Measurements from ENCODE around the gene PPP1R12B. TPM values are rescaled to one million over a fixed set of nuclear protein-coding genes. Genes with fewer than 3 reads are reported as not detected.
A peak's percentile ranks its signal among the peaks of the same experiment; 100 is the strongest.
"Not testable (repeated sequence)": the region's sequence is repeated elsewhere in the genome, so short reads cannot be mapped to it uniquely, and the experiment has no call there.

PPP1R12B gene
- total RNA-seq, 1 experiment from 2014 or later: 33.3 TPM

- CTCF ChIA-PET: interaction anchor here (0.7 kb wide), 1 partner anchor 244 kb away, joined by 4 read pairs; no protein-coding TSS in a partner anchor
- BruUV-seq (replicated peaks); H4K20me1 ChIP-seq (ENCODE audit: insufficient read depth); H2AFZ ChIP-seq; POLR2A ChIA-PET (ENCODE audit: unreplicated experiment); H3K4me2 ChIP-seq; H3K27me3 ChIP-seq (ENCODE audit: insufficient read depth, low read depth); DNase-seq; H3K4me3 ChIP-seq; H3K9me3 ChIP-seq (ENCODE audit: insufficient read depth, low read depth); H3K79me2 ChIP-seq (ENCODE audit: low read depth); H3K9me2 ChIP-seq (ENCODE audit: insufficient read depth): not testable (repeated sequence)
- Histone ChIP-seq H3K36me3 (ENCODE audit: low read depth) (peaks cover 12% of the 10 kb centered on the region; the same call in 1 of the 2 replicates), H3K4me1 (replicated peaks; ENCODE audit: insufficient read depth) (peaks cover 79% of the 10 kb centered on the region), H3F3A (ENCODE audit: insufficient read depth, low read depth) (peaks cover 44% of the 10 kb centered on the region), H3K27ac (peak overlapping the region; percentile 69; the same call in 1 of the 2 replicates)
- intact Hi-C loops (cut with micrococcal nuclease; ENCODE audit: unreplicated experiment): loop anchor here (5.0 kb wide), 1 partner anchor 46 kb away; no protein-coding TSS in a partner anchor
Observed at GRCh38 chr1:202458651-202459050, 110.2 kb downstream of the PPP1R12B start.

- H4K20me1 ChIP-seq (ENCODE audit: insufficient read depth); BruUV-seq (replicated peaks); H2AFZ ChIP-seq; H3K27me3 ChIP-seq (ENCODE audit: insufficient read depth, low read depth); H3K9me3 ChIP-seq (ENCODE audit: insufficient read depth, low read depth); H3K9me2 ChIP-seq (ENCODE audit: insufficient read depth); POLR2A ChIA-PET (ENCODE audit: unreplicated experiment); H3K79me2 ChIP-seq (ENCODE audit: low read depth): not testable (repeated sequence)
- Histone ChIP-seq H3K4me3 (0 out of 2 replicates have a peak overlapping the region, but pooled peaks have one; percentile 1), H3K4me1 (replicated peaks; ENCODE audit: insufficient read depth) (peaks cover 88% of the 10 kb centered on the region), H3F3A (ENCODE audit: insufficient read depth, low read depth) (peaks cover 48% of the 10 kb centered on the region), H3K27ac (peak overlapping the region; percentile 69), H3K4me2 (peak overlapping the region; percentile 57), H3K36me3 (ENCODE audit: low read depth) (peaks cover 17% of the 10 kb centered on the region; the same call in 1 of the 2 replicates)
- peak; percentile 19 to 40 for DNase-seq
- intact Hi-C loops (cut with micrococcal nuclease; ENCODE audit: unreplicated experiment): loop anchor here (5.0 to 10.0 kb wide), 2 partner anchors 47 to 275 kb away; no protein-coding TSS in a partner anchor
- CTCF ChIA-PET: interaction anchor here (0.6 to 0.9 kb wide), 4 partner anchors 49 to 266 kb away, joined by 3 to 5 read pairs (median 4); partner anchors contain the start of gene LGR6
Observed at GRCh38 chr1:202459470-202460142, 111.1 kb downstream of the PPP1R12B start.

GRCh38 chr1:202460143-202460495 lies 111.6 kb downstream of the PPP1R12B start:
- Histone ChIP-seq H3F3A (ENCODE audit: insufficient read depth, low read depth) (peaks cover 51% of the 10 kb centered on the region), H3K4me1 (replicated peaks; ENCODE audit: insufficient read depth) (peaks cover 93% of the 10 kb centered on the region), H3K4me3 (0 out of 2 replicates have a peak overlapping the region, but pooled peaks have one; percentile 1), H3K36me3 (ENCODE audit: low read depth) (peaks cover 17% of the 10 kb centered on the region; the same call in 1 of the 2 replicates), H3K4me2 (peak overlapping the region; percentile 57), H3K27ac (peak overlapping the region; percentile 69)
- POLR2A ChIA-PET (ENCODE audit: unreplicated experiment); H4K20me1 ChIP-seq (ENCODE audit: insufficient read depth); DNase-seq; H2AFZ ChIP-seq; H3K9me3 ChIP-seq (ENCODE audit: insufficient read depth, low read depth); H3K79me2 ChIP-seq (ENCODE audit: low read depth); H3K27me3 ChIP-seq (ENCODE audit: insufficient read depth, low read depth); H3K9me2 ChIP-seq (ENCODE audit: insufficient read depth); BruUV-seq (replicated peaks): not testable (repeated sequence)
- CTCF ChIA-PET: interaction anchor here (0.6 to 0.9 kb wide), 2 partner anchors 49 to 80 kb away, joined by 3 to 4 read pairs; no protein-coding TSS in a partner anchor
- intact Hi-C loops (cut with micrococcal nuclease; ENCODE audit: unreplicated experiment): loop anchor here (10.0 kb wide), 1 partner anchor 275 kb away; no protein-coding TSS in a partner anchor

GRCh38 chr1:202462342-202463076 lies 114.0 kb downstream of the PPP1R12B start:
- Histone ChIP-seq H3K79me2 (ENCODE audit: low read depth) (no peaks in the 10 kb centered on the region; the same call in 1 of the 2 replicates), H3K4me1 (replicated peaks; ENCODE audit: insufficient read depth) (peaks cover 90% of the 10 kb centered on the region), H3K36me3 (ENCODE audit: low read depth) (0 out of 2 replicates have a peak, but pooled peaks cover 10% of the 10 kb centered on the region), H3F3A (ENCODE audit: insufficient read depth, low read depth) (peaks cover 55% of the 10 kb centered on the region), H3K9me3 (ENCODE audit: insufficient read depth, low read depth) (no peaks in the 10 kb centered on the region), H2AFZ (no peak overlapping the region), H3K4me2 (peak overlapping the region; percentile 60), H3K27ac (peak overlapping the region; percentile 64), H4K20me1 (ENCODE audit: insufficient read depth) (no peaks in the 10 kb centered on the region), H3K9me2 (ENCODE audit: insufficient read depth) (no peaks in the 10 kb centered on the region), H3K27me3 (ENCODE audit: insufficient read depth, low read depth) (no peaks in the 10 kb centered on the region), H3K4me3 (no peak overlapping the region)
- intact Hi-C loops (cut with micrococcal nuclease; ENCODE audit: unreplicated experiment): loop anchor here (2.0 to 10.0 kb wide), 2 partner anchors 120 to 278 kb away; no protein-coding TSS in a partner anchor
- TF ChIP-seq EZH2 (IDR thresholded peaks at IDR 0.05; ENCODE audit: low read depth) (no peak), CTCF (conservative IDR thresholded peaks at IDR 0.05) (no peak)
- peak in 1 of 2 experiments; percentile 65 for DNase-seq
- ChIA-PET POLR2A (ENCODE audit: unreplicated experiment) (no interaction called here), CTCF (interaction anchor here (0.6 kb wide), 1 partner anchor 81 kb away, joined by 3 read pairs; no protein-coding TSS in a partner anchor)
- no TSS peak for BruUV-seq (replicated peaks)
